KBM-7 (cell line): ENCODE results near the gene LRRC55.
A peak's percentile ranks its signal among the peaks of the same experiment; 100 is the strongest.

ENCODE experiments used
- DNase-seq: peaks from one replicate; pipeline ENCODE4 v3.0.0-alpha.2; 2015
- in situ Hi-C: fragments of 300-500 bp; cut with MboI; formaldehyde crosslinking; loops from 2 replicates; pipeline ENCODE4 v1.14.3; 2020; ENCODE audit warnings: low sequenced_read_pairs, low pct_unique_long_range_greater_than_20kb, mixed read lengths

Gene LRRC55

DNA sequence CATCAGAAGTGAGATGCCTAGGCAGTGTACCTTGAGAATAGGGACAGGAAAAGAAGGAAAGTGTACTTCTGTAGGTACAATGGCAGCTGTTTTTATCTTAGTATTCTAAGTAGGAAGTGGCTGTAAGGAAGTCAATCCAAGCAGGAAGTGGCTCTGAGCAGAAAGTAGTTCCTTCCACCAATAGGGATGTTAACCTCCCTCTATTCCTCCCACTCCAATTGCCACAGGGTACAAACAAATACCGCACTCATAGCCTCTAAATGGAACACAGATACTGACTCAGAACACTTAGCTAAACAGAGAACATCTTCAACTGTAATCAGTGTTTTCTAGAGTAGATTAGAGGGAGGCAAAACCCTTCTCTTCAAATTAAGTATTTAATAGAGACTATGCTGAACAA is 10.6 kb downstream of the LRRC55 start:
- DNase-seq, result no peak
- in situ Hi-C loops, result no loop called here

DNA sequence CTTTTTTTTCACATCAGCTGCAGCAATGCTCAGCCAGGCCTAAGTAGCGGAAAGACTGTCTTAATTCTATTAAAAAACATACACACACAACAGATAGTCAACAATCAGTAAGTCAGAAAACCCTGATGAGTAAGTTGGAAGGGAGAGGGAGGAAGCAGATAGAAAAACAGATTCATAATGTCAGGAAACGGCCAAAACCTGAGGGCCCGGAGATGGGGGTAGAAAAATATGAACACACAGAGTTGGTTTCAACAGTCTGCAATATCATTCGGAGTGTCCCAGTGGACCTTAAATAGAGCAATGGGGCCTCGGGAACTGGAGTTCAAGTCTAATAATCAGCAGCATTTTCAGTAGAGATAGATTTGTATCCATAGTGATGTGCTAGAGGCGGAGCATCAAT is 14.8 kb downstream of the LRRC55 start:
- in situ Hi-C loops, result no loop called here
- no peak for DNase-seq

GRCh38 chr11:57197762-57198161 is 16.0 kb downstream of the LRRC55 start:
- DNase-seq, result no peak
- in situ Hi-C loops, result no loop called here

DNA sequence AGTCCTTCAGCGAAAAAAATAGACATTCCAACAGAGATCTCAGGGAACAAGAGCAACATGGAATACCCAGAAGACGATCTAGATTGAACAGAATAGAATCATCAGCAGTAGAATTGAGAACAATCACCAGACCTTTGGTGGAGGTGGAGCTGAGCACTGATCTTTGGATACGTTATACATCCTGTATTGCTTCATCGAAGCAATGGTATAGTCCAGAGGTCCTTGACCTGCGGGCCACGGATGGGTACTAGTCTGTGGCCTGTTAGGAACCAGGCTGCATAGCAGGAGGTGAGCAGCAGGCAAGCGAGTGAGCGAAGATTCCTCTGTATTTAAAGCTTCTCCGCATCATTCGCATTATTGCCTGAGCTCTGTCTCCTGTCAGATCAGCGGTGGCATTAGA is 17.6 kb downstream of the LRRC55 start:
- DNase-seq, result no peak
- in situ Hi-C loops, result no loop called here

DNA sequence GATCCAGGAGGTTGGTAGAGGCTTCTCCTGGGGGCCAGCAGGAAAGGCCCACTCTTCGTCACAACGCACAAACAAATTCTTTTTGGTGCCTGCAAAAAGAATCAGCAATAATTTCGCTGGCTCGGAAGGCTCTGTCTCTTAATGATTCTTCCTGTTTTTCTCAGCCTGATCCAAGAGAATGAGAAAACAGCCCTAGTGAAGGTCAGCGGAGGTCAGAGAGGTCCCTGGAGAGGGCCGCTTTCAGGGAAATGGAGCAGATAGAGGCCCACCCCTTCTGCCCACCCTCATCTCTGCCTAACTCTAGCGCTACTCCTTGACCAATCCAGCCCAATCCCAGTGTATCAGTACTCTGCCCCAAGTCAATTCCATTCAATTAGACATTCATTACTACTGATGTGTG is 19.2 kb downstream of the LRRC55 start:
- no peak for DNase-seq
- in situ Hi-C loops, result no loop called here

DNA sequence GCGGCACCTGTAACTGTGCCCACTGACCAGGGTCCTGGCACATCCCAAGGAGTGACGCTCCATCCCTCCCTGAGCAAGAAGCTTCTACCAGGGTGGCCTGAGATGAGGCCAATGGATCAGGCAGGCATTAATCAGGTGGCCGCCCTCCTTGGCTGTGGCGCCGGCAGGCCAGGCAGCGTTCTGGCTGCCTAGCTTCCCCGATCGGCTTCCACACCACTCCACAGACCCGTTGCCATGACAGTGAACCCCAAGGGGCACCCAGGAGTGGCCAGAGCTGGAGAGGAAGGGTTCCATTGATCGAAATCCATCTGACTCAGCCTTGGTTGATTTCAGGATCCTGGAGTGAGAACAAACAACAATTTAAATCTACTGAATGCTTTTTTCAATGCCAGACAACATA is 20.5 kb downstream of the LRRC55 start:
- in situ Hi-C loops, result no loop called here
- DNase-seq, result no peak

DNA sequence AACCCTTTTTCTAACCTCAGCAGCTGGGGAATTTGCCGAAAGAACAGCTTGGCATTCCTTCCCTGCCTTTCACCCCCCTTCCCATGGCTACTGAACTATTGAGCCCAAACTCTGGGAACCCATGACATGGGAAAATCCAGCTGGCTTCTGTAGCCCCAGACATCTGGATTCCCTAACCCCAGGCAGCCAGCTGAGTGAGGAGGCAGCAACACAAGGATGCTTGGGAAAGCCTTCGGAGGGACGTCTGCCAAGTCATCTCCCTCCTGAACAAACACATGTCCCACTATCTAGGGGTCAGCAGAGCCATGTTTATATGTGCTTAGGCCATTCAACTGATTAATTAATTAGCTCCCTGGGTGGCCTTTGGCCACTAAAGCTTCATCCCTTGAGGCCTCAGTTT is 21.6 kb downstream of the LRRC55 start:
- DNase-seq, result no peak
- in situ Hi-C loops, result no loop called here

DNA sequence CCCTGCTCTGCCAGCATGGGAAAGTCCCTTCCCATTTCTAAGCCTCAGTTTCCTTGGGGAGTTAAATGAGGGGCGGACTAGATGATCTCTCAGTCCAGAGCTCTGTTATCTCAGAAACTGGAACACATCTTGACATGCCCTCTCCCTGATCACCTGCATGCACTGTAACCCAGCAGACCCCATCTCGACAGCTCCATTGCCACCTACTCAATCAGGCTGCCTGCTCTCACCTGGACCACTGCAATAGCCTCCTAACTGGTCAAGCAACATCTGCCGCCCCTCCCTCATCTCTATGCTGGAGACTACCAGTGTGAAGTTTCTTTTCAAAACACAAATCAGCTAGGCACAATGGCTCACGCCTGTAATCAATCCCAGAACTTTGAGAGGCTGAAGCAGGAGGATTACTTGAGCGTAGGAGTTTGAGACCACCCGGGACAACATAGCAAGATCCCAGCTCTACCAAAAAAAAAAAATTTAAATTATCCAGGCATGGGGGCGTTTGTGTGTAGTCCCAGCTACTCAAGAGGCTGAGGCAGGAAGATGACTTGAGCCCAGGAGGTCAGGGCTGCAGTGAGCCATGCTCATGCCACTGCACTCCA is 22.2 kb downstream of the LRRC55 start:
- in situ Hi-C loops, result no loop called here
- no peak for DNase-seq

GRCh38 chr11:57205041-57205641 is 23.4 kb downstream of the LRRC55 start:
- in situ Hi-C loops, result no loop called here
- DNase-seq, result no peak

DNA sequence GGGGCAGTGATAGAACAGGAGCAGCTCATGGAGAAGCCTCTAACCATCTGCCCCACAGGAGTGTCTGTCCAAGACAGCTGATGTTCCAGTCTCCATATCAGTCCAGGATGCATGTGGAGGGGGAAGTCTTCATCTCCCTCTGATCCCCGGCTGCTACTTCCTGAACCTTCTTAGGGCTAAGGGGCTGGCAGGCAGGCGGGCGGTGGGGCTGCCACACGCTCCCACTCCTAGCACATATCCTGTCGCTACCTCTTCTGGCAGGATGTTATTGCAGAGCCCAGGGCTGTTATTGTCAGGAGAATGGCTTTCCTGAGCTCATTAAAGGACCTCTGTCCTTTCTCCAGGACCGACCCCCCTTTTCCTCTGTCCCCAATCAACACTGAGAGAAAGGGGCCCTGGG is 25.4 kb downstream of the LRRC55 start:
- DNase-seq, result no peak
- in situ Hi-C loops, result no loop called here

- in situ Hi-C loops, result no loop called here
- no peak for DNase-seq
These were observed 29.0 kb downstream of the LRRC55 start for GRCh38 chr11:57210781-57211180.

DNA sequence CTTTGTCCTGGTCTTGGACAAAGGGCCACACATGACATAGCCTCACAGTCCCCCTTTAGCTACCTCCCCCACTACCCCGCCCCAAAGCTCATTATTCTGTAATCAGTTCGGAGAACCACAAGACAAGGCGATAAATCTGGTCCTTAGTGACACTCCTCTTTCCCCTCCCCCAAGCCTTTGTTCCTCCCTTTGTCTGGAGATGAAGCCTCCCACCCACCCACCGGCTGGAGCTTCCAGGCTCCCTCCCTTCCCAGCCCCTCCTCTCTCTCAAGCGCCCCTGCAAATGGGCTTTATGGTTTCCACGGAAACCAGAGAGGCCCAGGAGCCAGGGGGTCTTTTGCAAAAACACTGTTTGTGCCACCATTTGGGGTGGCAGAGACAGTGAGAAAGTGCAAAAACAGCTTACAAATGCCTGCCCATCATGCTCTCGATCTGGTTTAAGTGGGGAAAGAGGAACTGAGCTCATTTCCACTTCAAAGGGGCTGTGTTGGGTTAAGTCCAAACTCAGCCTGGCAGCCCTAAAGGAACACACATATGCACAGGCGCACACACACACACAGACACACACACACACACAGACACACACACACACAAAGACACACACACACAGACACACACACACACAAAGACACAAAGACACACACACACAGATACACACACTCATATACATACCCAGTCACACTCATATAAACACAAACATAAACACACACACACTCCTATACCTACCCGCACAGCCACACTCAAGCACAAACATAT is 31.8 kb downstream of the LRRC55 start:
- peak; percentile 69 for DNase-seq
- in situ Hi-C loops, result no loop called here

DNA sequence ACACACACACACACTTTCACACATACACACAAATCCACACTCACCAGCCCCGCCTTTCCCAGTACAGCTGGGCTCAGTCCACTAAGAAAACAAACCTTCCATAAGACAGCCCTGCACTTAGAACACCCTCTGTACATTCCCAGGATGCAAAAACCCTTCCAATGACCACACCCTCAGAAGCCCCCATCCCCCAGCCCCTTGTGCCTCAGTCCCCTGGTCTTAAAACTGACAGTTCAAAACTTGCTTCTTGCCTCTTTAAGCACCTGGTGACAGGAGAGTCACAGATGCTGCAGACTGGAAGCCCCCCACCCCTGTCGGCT is 32.3 kb downstream of the LRRC55 start:
- no peak for DNase-seq
- in situ Hi-C loops, result no loop called here

DNA sequence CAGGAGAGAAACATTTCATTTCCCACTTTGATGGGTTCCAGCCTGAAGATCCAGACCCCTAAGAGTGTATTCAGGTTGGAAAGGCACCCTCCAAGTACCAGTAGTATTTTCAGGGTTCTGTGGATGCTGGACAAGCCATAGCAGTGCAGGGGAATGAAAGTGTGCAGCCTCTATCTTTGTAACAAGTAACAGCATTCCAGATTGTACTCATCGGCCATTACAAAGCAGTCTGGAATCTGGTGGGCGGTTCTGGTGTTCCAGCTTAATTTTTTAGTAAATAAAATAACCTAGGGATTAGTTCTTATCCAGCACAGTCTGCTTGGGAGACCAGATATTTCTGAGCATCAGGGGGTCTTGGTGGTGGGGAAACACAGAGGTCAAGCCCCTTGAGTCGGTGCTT is 32.7 kb downstream of the LRRC55 start:
- no peak for DNase-seq
- in situ Hi-C loops, result no loop called here

DNA sequence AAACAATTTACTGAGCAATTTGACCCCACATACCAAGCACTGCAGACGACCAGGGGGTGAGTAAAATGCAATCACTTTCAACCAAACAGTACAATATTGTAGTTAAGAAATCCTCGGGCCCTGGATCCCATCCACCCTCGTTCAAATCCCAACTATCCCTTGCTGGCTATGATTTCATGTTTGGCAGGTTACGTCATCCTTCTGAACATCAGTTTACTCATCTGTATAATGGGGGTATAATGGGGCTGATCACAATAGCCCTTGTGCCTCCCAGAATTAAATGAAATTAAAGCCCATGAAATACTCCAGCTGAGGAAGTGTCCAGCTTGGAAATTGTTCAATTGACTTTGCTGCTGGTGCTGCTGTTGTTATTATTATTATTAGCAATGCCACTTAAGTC is 34.7 kb downstream of the LRRC55 start:
- in situ Hi-C loops, result no loop called here

GRCh38 chr11:57217053-57217452 is 35.3 kb downstream of the LRRC55 start:
- DNase-seq, result no peak
- in situ Hi-C loops, result no loop called here

More for the DNA sequence above, 34.7 kb downstream of the LRRC55 start:
- DNase-seq, result no peak

DNA sequence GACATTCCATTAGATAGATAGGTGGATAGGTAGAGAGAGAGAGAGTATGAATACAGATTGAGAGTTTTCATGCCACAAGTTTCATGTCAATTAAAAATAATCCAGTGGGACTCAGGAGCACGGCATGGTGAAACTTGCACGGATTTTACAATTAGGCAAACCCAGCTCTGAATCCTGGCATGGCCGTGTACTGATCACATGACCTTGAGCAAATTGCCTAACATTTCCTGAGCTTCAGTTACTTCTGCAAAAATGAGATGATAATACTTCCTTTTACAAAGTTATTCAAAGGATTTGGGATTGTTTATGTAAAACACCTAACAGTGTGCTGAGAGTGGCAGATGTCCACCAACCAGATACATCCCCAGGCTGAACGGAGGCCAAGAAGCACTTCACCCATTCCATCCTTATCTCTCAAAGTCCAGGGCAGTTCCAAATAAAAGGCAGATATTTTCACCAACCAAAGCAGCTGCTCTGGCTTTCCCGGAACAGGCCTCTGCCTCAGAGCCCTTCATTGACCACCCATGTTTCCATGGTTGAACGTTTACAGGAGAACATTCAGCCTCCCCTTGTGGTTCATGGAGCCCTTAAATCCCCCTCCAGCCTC is 37.4 kb downstream of the LRRC55 start:
- peak; percentile 35 for DNase-seq
- in situ Hi-C loops, result no loop called here

- in situ Hi-C loops, result no loop called here
- DNase-seq, result no peak
These were observed 40.5 kb downstream of the LRRC55 start for GRCh38 chr11:57222239-57222638.

GRCh38 chr11:57223601-57224000 is 41.8 kb downstream of the LRRC55 start:
- in situ Hi-C loops, result no loop called here
- no peak for DNase-seq

GRCh38 chr11:57224128-57224527 is 42.4 kb downstream of the LRRC55 start:
- in situ Hi-C loops, result no loop called here
- no peak for DNase-seq
